Measurements from ENCODE around the gene LOXL4.

LOXL4 gene

GRCh38 chr10:98303569-98303968, 35.6 kb upstream of the LOXL4 start:
- H3K4me2 ChIP-seq (ENCODE audit: insufficient read depth, low read length) = no peak overlapping the region
- peaks cover 13% of the 10 kb centered on the region for H3K27me3 ChIP-seq (ENCODE audit: insufficient read depth, low read length, poor library complexity)
- no peaks in the 10 kb centered on the region for H3K79me2 ChIP-seq (ENCODE audit: insufficient read depth, low read length)
- no peak for ATAC-seq (ENCODE audit: insufficient read depth, low read depth)
- H3K9ac ChIP-seq (ENCODE audit: low read depth, low read length) = no peak overlapping the region
- H4K20me1 ChIP-seq (ENCODE audit: insufficient read depth, low read length) = no peaks in the 10 kb centered on the region
- H3K36me3 ChIP-seq (ENCODE audit: insufficient read depth, low read length) = no peaks in the 10 kb centered on the region
- DNase-seq = no peak
- H3K27ac ChIP-seq (ENCODE audit: low read length) = no peak overlapping the region
- no peaks in the 10 kb centered on the region for H3K9me3 ChIP-seq (ENCODE audit: insufficient read depth, low read length, severe bottlenecking)
- TF ChIP-seq CTCF (IDR thresholded peaks at IDR 0.05; ENCODE audit: borderline replicate concordance, extremely low read depth, low read length, poor library complexity, severe bottlenecking) (no peak), EZH2 (IDR thresholded peaks at IDR 0.05; ENCODE audit: borderline replicate concordance, low read depth, low read length, severe bottlenecking) (no peak)
- H3K4me3 ChIP-seq (ENCODE audit: low read depth in 1 of 2, low read length in 2 of 2) = no peak overlapping the region
- no peaks in the 10 kb centered on the region for H3K4me1 ChIP-seq (ENCODE audit: insufficient read depth, low read length)
- H2AFZ ChIP-seq (ENCODE audit: low read depth, low read length) = no peak overlapping the region

- TF ChIP-seq CTCF (IDR thresholded peaks at IDR 0.05; ENCODE audit: borderline replicate concordance, extremely low read depth, low read length, poor library complexity, severe bottlenecking) = no peak
- no peak for TF ChIP-seq EZH2 (IDR thresholded peaks at IDR 0.05; ENCODE audit: borderline replicate concordance, low read depth, low read length, severe bottlenecking)
- DNase-seq (no peak), ATAC-seq (ENCODE audit: insufficient read depth, low read depth) (no peak)
- Histone ChIP-seq H3K4me3 (ENCODE audit: low read depth in 1 of 2, low read length in 2 of 2) (no peak overlapping the region), H3K4me2 (ENCODE audit: insufficient read depth, low read length) (no peak overlapping the region), H3K27me3 (ENCODE audit: insufficient read depth, low read length, poor library complexity) (peaks cover 8% of the 10 kb centered on the region), H3K36me3 (ENCODE audit: insufficient read depth, low read length) (no peaks in the 10 kb centered on the region), H4K20me1 (ENCODE audit: insufficient read depth, low read length) (no peaks in the 10 kb centered on the region), H3K27ac (ENCODE audit: low read length) (no peak overlapping the region), H3K9me3 (ENCODE audit: insufficient read depth, low read length, severe bottlenecking) (no peaks in the 10 kb centered on the region), H3K79me2 (ENCODE audit: insufficient read depth, low read length) (no peaks in the 10 kb centered on the region), H3K9ac (ENCODE audit: low read depth, low read length) (no peak overlapping the region), H2AFZ (ENCODE audit: low read depth, low read length) (no peak overlapping the region), H3K4me1 (ENCODE audit: insufficient read depth, low read length) (no peaks in the 10 kb centered on the region)
Observed at GRCh38 chr10:98302741-98303365, 34.9 kb upstream of the LOXL4 start.

- H3K4me3 ChIP-seq (ENCODE audit: low read depth in 1 of 2, low read length in 2 of 2) = no peak overlapping the region
- no peaks in the 10 kb centered on the region for H3K4me1 ChIP-seq (ENCODE audit: insufficient read depth, low read length)
- no peak overlapping the region for H3K27ac ChIP-seq (ENCODE audit: low read length)
- no peak for ATAC-seq (ENCODE audit: insufficient read depth, low read depth)
- no peak overlapping the region for H3K4me2 ChIP-seq (ENCODE audit: insufficient read depth, low read length)
- H4K20me1 ChIP-seq (ENCODE audit: insufficient read depth, low read length) = no peaks in the 10 kb centered on the region
- H3K36me3 ChIP-seq (ENCODE audit: insufficient read depth, low read length) = no peaks in the 10 kb centered on the region
- no peak overlapping the region for H3K9ac ChIP-seq (ENCODE audit: low read depth, low read length)
- no peaks in the 10 kb centered on the region for H3K9me3 ChIP-seq (ENCODE audit: insufficient read depth, low read length, severe bottlenecking)
- no peaks in the 10 kb centered on the region for H3K79me2 ChIP-seq (ENCODE audit: insufficient read depth, low read length)
- H2AFZ ChIP-seq (ENCODE audit: low read depth, low read length) = no peak overlapping the region
- H3K27me3 ChIP-seq (ENCODE audit: insufficient read depth, low read length, poor library complexity) = peaks cover 8% of the 10 kb centered on the region
- DNase-seq = no peak
- TF ChIP-seq EZH2 (IDR thresholded peaks at IDR 0.05; ENCODE audit: borderline replicate concordance, low read depth, low read length, severe bottlenecking) (no peak), CTCF (IDR thresholded peaks at IDR 0.05; ENCODE audit: borderline replicate concordance, extremely low read depth, low read length, poor library complexity, severe bottlenecking) (no peak)
Observed at GRCh38 chr10:98301664-98302319, 33.8 kb upstream of the LOXL4 start.

All from DND-41 (cell line).